Measurements from ENCODE around the gene CYB5R2.

DNA sequence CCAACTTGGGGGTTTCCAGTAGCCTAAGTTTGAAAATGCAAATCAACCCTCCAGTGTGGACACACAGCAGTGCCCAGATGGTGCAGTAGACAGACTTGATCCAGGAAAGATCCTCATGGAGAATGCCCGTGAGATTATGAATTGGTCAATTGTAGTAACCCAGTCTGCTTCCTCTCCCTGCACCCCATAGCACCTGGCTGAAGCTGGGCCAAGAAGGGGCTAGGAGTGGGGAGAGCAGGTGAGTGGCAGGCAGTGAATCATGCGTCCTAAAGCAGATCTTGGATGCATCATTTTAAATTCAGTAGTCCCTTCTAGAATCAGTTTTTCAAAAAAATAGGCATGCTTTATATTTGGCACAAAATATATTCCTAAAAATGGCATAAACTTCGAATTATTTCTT is 52.2 kb downstream of the CYB5R2 start:
- TF ChIP-seq, protein P1, sequence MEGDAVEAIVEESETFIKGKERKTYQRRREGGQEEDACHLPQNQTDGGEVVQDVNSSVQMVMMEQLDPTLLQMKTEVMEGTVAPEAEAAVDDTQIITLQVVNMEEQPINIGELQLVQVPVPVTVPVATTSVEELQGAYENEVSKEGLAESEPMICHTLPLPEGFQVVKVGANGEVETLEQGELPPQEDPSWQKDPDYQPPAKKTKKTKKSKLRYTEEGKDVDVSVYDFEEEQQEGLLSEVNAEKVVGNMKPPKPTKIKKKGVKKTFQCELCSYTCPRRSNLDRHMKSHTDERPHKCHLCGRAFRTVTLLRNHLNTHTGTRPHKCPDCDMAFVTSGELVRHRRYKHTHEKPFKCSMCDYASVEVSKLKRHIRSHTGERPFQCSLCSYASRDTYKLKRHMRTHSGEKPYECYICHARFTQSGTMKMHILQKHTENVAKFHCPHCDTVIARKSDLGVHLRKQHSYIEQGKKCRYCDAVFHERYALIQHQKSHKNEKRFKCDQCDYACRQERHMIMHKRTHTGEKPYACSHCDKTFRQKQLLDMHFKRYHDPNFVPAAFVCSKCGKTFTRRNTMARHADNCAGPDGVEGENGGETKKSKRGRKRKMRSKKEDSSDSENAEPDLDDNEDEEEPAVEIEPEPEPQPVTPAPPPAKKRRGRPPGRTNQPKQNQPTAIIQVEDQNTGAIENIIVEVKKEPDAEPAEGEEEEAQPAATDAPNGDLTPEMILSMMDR (IDR thresholded peaks at IDR 0.05): no peak
- TF ChIP-seq POLR2A (IDR thresholded peaks at IDR 0.05) (no peak), EP300 (IDR thresholded peaks at IDR 0.05; ENCODE audit: low read depth) (no peak), POLR2AphosphoS5 (IDR thresholded peaks at IDR 0.05) (no peak)

All from transverse colon (tissue), 4 donors.